B cell (primary cell): ENCODE measurements around the gene WDR4. TPM values are rescaled to one million over a fixed set of nuclear protein-coding genes. Genes with fewer than 3 reads are reported as not detected.

Experiments used
- ATAC-seq: fragments of 200-7000 bp; cut with Tn5 transposase; one replicate; pipeline ENCODE4 v1.10.0; 2021; ENCODE audit warnings: low read depth, mild to moderate bottlenecking, moderate number of reproducible peaks, moderate library complexity
- CTCF ChIA-PET: fragments of 350-600 bp; sonication (Branson Sonifier 250); formaldehyde crosslinking; loops from one replicate; lab custom pipeline; 2021; ENCODE audit warnings: antibody characterized with exemption, inconsistent platforms; lab: Charles Lee
- POLR2A ChIA-PET: fragments of 350-600 bp; sonication (Branson Sonifier 250); formaldehyde crosslinking; loops from one replicate; lab custom pipeline; 2021; ENCODE audit warnings: antibody characterized with exemption; lab: Charles Lee
- DNase-seq: peaks from one replicate; pipeline ENCODE4 v3.0.0; 2013
- H2AFZ ChIP-seq: 2 replicates; pipeline ENCODE4 v1.6.1; 2012; ENCODE audit warnings: mild to moderate bottlenecking, low read depth, low read length; ENCODE audit not compliant: insufficient read depth, poor library complexity, severe bottlenecking
- H3K27ac ChIP-seq, 2 donors: 1 replicate in 1 of 2; 2 replicates in 1 of 2; pipeline ENCODE4 v1.5.1; 2012 to 2013; ENCODE audit warnings: low read length in 2 of 2, mild to moderate bottlenecking in 2 of 2, moderate library complexity in 1 of 2
- H3K27me3 ChIP-seq, 4 experiments: fragments of 200-600 bp in 1 of 4; sonication (generic) in 1 of 4; replicated peaks in 1 of 4; 1 replicate in 2 of 4; 2 replicates in 2 of 4; pipeline versions ENCODE4 v1.6.1 to v1.7.0; 2013 to 2016; ENCODE audit warnings: low read length in 3 of 4, mild to moderate bottlenecking in 2 of 4, mixed read lengths in 1 of 4, moderate library complexity in 1 of 4; ENCODE audit not compliant: insufficient read depth in 4 of 4, control insufficient read depth in 3 of 4; ENCODE audit errors: control extremely low read depth in 1 of 4
- H3K36me3 ChIP-seq, 2 experiments: replicated peaks in 1 of 2; 1 replicate in 1 of 2; 2 replicates in 1 of 2; pipeline versions ENCODE4 v1.6.1 to v1.7.1; 2013; ENCODE audit warnings: low read length in 1 of 2; ENCODE audit not compliant: insufficient read depth in 2 of 2, control insufficient read depth in 1 of 2; ENCODE audit errors: control extremely low read depth in 1 of 2, extremely low read depth in 1 of 2
- H3K4me1 ChIP-seq, 2 donors: fragments of 200-600 bp in 1 of 2; sonication (generic) in 1 of 2; 1 replicate in 1 of 2; 2 replicates in 1 of 2; pipeline versions ENCODE4 v1.5.1 to v1.6.1; 2013 to 2017; ENCODE audit warnings: low read length in 2 of 2; ENCODE audit not compliant: control insufficient read depth in 2 of 2, insufficient read depth in 2 of 2
- H3K4me2 ChIP-seq: replicated peaks from 2 replicates; pipeline ENCODE3; 2012; ENCODE audit warnings: mild to moderate bottlenecking, low read depth, low read length; ENCODE audit not compliant: poor library complexity, severe bottlenecking
- H3K4me3 ChIP-seq, 5 experiments: fragments of 200-600 bp in 1 of 5; sonication (generic) in 1 of 5; 1 replicate in 3 of 5; 2 replicates in 2 of 5; pipeline versions ENCODE4 v1.5.1 to v1.7.0; 2011 to 2016; ENCODE audit warnings: low read length in 4 of 5, mild to moderate bottlenecking in 4 of 5, low read depth in 2 of 5, control low read depth in 1 of 5, moderate library complexity in 1 of 5; ENCODE audit not compliant: insufficient read depth in 1 of 5; ENCODE audit errors: control extremely low read depth in 1 of 5, extremely low read depth in 1 of 5
- H3K79me2 ChIP-seq: fragments of 200-600 bp; sonication (generic); one replicate; pipeline ENCODE4 v1.6.0; 2016; ENCODE audit warnings: low read length; ENCODE audit not compliant: control insufficient read depth, insufficient read depth
- H3K9ac ChIP-seq: fragments of 200-600 bp; sonication (generic); 2 replicates; pipeline ENCODE4 v1.6.1; 2017; ENCODE audit warnings: mild to moderate bottlenecking, low read length, moderate library complexity
- H3K9me3 ChIP-seq, 3 donors: one replicate each; pipeline versions ENCODE4 v1.6.1 to v1.7.1; 2013; ENCODE audit warnings: low read length in 2 of 3; ENCODE audit not compliant: control insufficient read depth in 2 of 3, insufficient read depth in 1 of 3; ENCODE audit errors: control extremely low read depth in 1 of 3
- H4K20me1 ChIP-seq: 2 replicates; pipeline ENCODE4 v1.6.0; 2012; ENCODE audit warnings: mild to moderate bottlenecking, low read length; ENCODE audit not compliant: insufficient read depth, control insufficient read depth, poor library complexity, severe bottlenecking
- H3K27ac Mint-ChIP-seq: one replicate; pipeline ENCODE4 v1.8.0; 2021; ENCODE audit warnings: mixed read lengths
- H3K27me3 Mint-ChIP-seq: one replicate; pipeline ENCODE4 v1.8.0; 2021; ENCODE audit warnings: mixed read lengths
- H3K4me1 Mint-ChIP-seq: one replicate; pipeline ENCODE4 v1.8.0; 2021; ENCODE audit warnings: mixed read lengths
- H3K4me3 Mint-ChIP-seq: one replicate; pipeline ENCODE4 v1.8.0; 2021; ENCODE audit warnings: mixed read lengths
- H3K9me3 Mint-ChIP-seq: one replicate; pipeline ENCODE4 v1.8.0; 2022; ENCODE audit warnings: mixed read lengths; ENCODE audit not compliant: insufficient read depth
- EZH2 ChIP-seq: IDR thresholded peaks from 2 replicates; pipeline ENCODE4 v1.6.1; 2012; ENCODE audit warnings: borderline replicate concordance, low read depth, mild to moderate bottlenecking, moderate library complexity, low read length; ENCODE audit not compliant: insufficient read depth, poor library complexity, severe bottlenecking
- WGBS: methylation state at CpG from one replicate; pipeline ENCODE4 v1.1.5; 2013; ENCODE audit warnings: missing lambda C conversion rate; ENCODE audit not compliant: insufficient coverage; 5-methylcytosine and 5-hydroxymethylcytosine counted together
- intact Hi-C: fragments of 100-400 bp; cut with micrococcal nuclease; formaldehyde crosslinking; loops from one replicate; pipeline ENCODE4 v1.10.0; 2022
- polyA plus RNA-seq: library from polyadenylated mRNA; depleted of rRNA; stranded (reverse); fragments of >200 nt; gene quantifications from 2 replicates; pipeline ENCODE4 v1.2.3, GENCODE V29; 2012
- total RNA-seq, 2 donors: library from RNA; stranded (reverse); fragments of 120-200 nt in 1 of 2; gene quantifications; 1 replicate in 1 of 2; 2 replicates in 1 of 2; pipeline versions ENCODE4 v1.2.3 to v1.2.4, GENCODE V29; 2013 to 2022
- TF ChIP-seq, protein P1 (sequence below): fragments of 200-600 bp; IDR thresholded peaks from one replicate; pipeline ENCODE4 v1.8.0; 2022; ENCODE audit warnings: antibody characterized with exemption, mild to moderate bottlenecking

The WDR4 gene
- total and polyA plus RNA-seq, 2 donors (not counting 1 experiment from before 2014, with no cell fraction given) = 17.7 to 40.1 TPM

DNA sequence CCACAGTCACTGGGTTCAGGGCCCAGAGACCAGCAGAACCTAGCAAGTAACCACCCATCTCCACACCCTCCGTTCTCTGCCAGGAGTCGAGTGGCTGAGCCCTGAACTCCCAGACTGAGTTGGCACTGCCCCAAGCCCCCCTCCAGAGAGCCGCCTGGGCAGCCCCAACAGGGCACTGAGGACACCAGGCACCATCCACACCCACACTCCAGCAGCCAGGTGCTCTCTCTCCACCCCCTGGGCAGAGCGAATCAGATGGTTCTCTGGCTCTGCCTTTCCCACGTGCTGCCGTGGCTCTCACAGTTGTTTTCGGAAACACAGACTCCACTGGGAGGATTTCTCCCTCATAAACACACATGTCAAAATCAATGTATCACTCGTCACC, 13.6 kb downstream of the WDR4 start:
- H3K4me2 ChIP-seq = no peak overlapping the region
- H3K9ac ChIP-seq = no peak overlapping the region
- H3K4me1 Mint-ChIP-seq = peaks cover 2% of the 10 kb centered on the region
- intact Hi-C loops = no loop called here
- H2AFZ ChIP-seq = no peak overlapping the region
- ChIA-PET POLR2A (no interaction called here), CTCF (no interaction called here)
- no peak for DNase-seq
- H3K27ac ChIP-seq = no peak overlapping the region
- no peak overlapping the region for H3K4me3 Mint-ChIP-seq
- no peaks in the 10 kb centered on the region for H3K4me1 ChIP-seq
- H3K4me3 ChIP-seq = no peak overlapping the region
- H3K27ac Mint-ChIP-seq = no peak overlapping the region
- ATAC-seq = no peak
- peaks cover 82% of the 10 kb centered on the region for H3K79me2 ChIP-seq
- no peaks in the 10 kb centered on the region for H3K9me3 Mint-ChIP-seq
- no peaks in the 10 kb centered on the region for H3K9me3 ChIP-seq
- TF ChIP-seq, protein P1, sequence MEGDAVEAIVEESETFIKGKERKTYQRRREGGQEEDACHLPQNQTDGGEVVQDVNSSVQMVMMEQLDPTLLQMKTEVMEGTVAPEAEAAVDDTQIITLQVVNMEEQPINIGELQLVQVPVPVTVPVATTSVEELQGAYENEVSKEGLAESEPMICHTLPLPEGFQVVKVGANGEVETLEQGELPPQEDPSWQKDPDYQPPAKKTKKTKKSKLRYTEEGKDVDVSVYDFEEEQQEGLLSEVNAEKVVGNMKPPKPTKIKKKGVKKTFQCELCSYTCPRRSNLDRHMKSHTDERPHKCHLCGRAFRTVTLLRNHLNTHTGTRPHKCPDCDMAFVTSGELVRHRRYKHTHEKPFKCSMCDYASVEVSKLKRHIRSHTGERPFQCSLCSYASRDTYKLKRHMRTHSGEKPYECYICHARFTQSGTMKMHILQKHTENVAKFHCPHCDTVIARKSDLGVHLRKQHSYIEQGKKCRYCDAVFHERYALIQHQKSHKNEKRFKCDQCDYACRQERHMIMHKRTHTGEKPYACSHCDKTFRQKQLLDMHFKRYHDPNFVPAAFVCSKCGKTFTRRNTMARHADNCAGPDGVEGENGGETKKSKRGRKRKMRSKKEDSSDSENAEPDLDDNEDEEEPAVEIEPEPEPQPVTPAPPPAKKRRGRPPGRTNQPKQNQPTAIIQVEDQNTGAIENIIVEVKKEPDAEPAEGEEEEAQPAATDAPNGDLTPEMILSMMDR = no peak
- no peak for TF ChIP-seq EZH2
- peaks cover 58% of the 10 kb centered on the region for H4K20me1 ChIP-seq
- WGBS = 83% methylated on average over 8 of the region's 8 CpGs
- H3K27me3 Mint-ChIP-seq = no peaks in the 10 kb centered on the region
- peaks cover 2 to 56% of the 10 kb centered on the region in 2 experiments for H3K36me3 ChIP-seq
- no peaks in the 10 kb centered on the region for H3K27me3 ChIP-seq

DNA sequence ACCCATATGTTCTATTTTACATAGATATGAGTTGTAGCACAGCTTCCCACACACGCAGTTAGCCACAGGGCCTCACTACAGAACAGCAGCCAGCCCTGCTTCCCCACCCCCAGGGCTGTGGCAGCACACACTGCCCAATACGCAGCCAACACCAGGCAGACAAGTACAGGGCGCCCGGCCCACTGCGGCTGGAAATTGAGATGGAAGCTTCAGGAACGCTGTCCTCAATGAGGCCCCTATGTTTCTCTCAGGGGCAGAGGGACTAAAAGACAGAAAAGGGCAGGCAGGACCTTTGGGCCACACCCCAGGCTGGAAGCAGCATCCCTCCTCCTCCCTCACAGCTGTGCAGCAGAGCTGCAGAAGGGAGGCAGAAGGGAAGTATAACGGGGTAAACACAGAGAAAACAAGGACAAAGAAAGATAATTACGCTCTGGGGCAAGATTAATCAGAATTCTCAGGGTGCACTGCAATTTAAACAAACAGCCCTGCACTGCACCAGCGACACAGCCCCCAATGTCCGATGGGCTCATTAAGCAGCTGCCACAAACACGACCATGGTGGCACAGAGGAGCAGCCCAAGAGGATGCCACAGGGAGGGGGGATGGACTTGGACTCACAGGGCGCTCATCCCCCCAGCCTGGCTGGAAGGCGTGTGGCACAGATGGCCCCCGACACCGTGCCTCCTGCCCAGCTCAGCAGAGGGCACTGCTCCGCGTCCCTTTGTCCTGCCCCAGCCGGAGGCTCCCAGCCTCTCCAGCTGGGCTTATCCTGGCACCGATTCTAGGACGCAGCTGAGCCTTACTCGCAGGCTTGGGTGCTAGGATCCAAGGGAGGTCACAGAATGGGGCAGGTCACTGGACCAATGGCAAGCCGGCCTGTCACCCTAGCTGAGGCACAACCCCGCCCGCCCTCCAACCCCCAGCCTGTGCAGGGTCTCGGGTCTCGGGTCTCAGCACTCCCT, 14.2 kb downstream of the WDR4 start:
- no peak for ATAC-seq
- intact Hi-C loops = no loop called here
- Mint-ChIP-seq H3K4me1 (peaks cover 2% of the 10 kb centered on the region), H3K9me3 (no peaks in the 10 kb centered on the region), H3K4me3 (no peak overlapping the region), H3K27me3 (no peaks in the 10 kb centered on the region), H3K27ac (no peak overlapping the region)
- Histone ChIP-seq H3K27ac (no peak overlapping the region), H3K4me1 (no peaks in the 10 kb centered on the region), H3K9ac (no peak overlapping the region), H3K79me2 (peaks cover 82% of the 10 kb centered on the region), H3K36me3 (peaks cover 2 to 59% of the 10 kb centered on the region in 2 experiments), H2AFZ (no peak overlapping the region), H3K9me3 (no peaks in the 10 kb centered on the region), H3K4me3 (no peak overlapping the region), H4K20me1 (peaks cover 58% of the 10 kb centered on the region), H3K27me3 (no peaks in the 10 kb centered on the region), H3K4me2 (no peak overlapping the region)
- WGBS = 99% methylated on average over 22 of the region's 26 CpGs
- POLR2A ChIA-PET = no interaction called here
- no peak for DNase-seq
- CTCF ChIA-PET = no interaction called here
- TF ChIP-seq, protein P1 = no peak
- no peak for TF ChIP-seq EZH2
